NCI-H460 (cell line): ENCODE data around the gene DAPK1. TPM values are rescaled to one million over a fixed set of nuclear protein-coding genes. Genes with fewer than 3 reads are reported as not detected.
A peak's percentile ranks its signal among the peaks of the same experiment; 100 is the strongest.

Source experiments
- DNase-seq: peaks from one replicate; pipeline ENCODE4 v3.0.0-alpha.2; 2016; ENCODE audit warnings: low read depth; ENCODE audit errors: extremely low read depth
- total RNA-seq: library from RNA; depleted of rRNA; stranded (reverse); fragments of >200 nt; shearing (Covaris generic); gene quantifications from 2 replicates; pipeline ENCODE4 v1.2.3, GENCODE V29; 2014

Gene DAPK1
- total RNA-seq, 1 experiment from 2014 or later, result 0.25 TPM

DNA sequence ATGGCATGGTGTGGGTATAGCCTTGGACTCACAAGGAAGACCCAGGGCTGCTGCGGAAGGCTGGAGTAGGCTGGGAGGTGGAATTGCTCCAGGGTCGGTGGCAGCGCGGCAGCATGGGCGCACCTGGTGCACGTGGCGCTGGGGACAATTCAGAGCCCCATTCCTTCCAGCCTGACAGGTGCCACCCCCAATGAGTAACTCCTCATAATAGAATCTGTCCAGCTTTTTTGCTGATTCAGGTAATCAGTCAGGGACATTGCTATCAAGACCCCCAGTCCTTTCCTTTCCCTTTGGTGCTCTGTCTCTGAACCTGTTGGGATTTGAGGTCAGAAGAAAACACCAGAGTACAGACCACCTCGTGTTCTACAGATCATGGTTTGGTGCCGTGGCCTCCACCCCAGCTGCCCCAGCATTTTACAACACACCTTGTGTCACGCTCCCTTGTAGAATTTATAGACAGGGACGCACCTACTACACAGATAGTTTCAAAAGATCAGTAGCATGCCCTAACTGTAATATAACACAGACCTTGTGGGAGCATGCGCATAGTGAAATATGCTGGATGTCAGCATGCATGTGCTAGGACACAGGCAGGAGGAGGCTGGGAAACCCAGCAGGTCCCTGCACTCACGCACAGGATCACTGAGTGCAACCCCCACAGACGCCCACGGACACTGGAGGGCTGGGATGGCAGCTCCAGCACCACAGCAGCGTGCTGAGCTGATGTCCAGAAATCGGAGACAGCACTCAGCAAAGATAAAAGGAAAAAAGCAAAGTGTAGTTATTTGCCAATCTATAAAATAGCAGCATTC lies 180.3 kb downstream of the DAPK1 start:
- DNase-seq, result no peak

DNA sequence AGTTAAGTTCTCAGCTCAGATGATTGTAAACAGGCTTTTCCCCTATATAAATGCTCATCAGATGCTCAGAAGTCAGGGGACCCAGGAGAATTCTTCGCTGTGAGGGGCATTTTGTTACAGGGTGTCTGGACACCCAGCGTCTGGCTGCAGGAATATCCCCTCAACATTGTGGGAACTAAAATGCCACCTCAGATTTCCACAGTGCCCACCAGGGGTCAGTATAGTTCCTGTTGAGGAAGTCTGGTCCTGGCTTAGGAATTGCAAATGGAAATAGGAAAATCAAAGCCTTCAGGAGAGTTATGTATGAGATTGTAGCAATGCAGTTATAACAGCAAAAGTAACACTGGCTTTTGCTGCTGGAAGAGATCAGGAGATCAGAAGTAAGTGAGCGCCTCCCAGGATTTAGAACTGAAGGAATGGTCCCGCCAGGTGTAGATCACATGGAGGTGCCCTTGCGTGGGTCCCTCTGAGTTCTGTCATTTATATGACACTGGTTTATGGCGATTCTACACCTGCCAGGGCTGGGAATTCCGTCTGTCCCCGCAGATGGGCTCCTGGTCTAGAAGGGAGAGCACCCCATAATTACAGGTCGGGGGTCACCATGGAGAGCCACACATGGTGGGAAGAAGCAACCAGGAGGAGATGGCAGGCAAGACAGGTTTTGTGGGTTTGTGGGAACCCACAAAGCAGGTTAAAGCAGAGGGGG lies 181.1 kb downstream of the DAPK1 start:
- peak; percentile 79 for DNase-seq

DNA sequence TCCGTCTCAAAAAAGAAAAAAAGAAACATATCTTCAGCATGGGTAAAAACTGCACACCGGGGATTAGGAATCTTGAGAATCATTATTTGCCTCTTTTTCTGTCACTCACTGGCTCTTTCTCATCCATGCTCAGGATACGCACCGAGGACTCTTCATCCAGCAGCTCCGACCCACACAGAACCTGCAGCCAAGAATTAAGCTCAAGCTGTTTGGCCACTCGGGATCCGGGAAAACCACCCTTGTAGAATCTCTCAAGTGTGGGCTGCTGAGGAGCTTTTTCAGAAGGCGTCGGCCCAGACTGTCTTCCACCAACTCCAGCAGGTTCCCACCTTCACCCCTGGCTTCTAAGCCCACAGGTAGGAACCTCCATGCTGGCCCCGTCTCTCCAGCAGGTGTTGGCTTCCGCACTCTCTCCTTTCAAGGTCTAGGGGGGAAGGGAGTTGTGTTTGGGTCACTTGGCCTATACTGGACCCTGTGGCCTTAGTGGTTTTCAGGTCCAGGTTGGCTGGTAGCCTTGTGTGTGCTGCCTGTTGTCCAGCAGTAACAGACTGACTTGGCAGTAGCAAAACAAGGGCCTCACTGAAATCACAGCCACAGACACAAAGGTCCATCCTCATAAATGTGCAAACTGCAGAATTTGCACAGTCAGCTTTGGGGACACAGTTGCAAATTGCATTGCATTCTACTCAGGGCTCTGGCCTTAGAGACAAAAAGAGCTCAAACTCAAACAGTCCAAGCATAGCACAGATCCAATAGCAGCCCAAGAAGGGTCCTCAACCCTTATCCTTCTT lies 183.8 kb downstream of the DAPK1 start:
- no peak for DNase-seq

- DNase-seq, result no peak
Measured at GRCh38 chr9:87682085-87682484, 184.4 kb downstream of the DAPK1 start.

DNA sequence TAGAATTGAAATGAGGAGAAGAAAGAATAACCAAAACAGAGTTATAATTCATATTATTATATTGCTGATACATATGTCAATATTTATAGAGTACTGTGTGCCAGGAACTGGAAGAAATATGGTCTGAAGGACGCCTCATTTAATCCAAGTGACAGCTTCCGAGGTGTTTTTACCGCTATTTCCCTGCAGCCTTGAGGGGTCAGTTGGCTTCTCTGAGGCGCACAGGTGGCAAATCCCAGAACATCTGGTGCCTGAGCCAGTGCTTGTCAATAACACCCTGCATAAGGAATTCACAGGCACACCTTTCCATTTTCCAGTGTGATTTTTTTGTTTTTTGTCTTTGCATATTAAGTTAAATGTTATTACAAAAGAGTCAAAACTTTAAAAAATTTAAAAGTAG lies 185.0 kb downstream of the DAPK1 start:
- DNase-seq, result no peak

- no peak for DNase-seq
Measured at GRCh38 chr9:87683751-87684626, 186.3 kb downstream of the DAPK1 start.

DNA sequence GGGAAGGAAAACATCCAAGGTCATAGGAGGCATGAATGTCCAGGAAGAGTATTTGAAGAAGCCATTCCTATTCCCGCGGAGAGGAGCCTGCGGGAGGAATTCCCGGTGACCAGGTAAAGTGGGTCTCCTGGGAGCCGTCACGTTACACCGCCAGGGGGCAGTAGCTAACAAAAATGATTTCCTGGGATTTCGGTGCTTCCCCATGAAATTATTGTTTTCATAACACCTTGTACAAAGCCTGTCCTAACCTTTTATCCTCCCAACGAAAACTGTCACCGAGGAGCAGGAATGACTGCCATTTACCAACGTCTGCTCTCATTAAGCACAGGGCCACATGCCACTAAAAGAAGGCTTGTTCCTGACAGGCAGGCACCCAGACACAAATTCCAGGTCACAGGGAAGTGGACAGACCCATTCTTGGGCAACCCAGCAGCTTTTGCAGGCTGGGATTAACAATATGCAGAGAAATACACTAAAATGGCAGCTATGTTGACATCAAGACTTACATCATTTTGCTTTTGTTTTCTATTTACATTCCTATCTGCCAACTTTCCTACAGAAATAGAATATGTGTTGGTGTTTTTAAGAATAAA lies 187.1 kb downstream of the DAPK1 start:
- DNase-seq, result peak; percentile 54

DNA sequence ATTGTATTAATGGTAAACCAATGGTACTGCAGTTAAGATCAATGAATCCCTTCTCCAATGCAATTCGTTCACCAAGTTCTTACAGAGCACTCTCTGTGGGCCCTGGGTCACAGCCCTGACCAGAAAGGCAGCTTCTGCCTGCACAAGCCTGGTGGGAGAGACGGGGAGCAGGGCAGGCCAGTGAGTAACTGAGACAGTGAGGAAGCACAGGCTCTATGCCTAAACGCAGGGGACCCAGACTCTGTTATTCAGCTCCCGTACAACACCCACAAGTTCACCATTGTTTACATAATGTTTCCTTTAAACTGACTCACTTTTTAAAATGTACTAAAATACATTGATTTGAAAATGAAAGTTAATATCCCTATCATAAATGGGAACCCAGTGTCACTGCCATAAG lies 187.8 kb downstream of the DAPK1 start:
- DNase-seq, result no peak

- no peak for DNase-seq
Measured at GRCh38 chr9:87685871-87686519, 188.3 kb downstream of the DAPK1 start.

GRCh38 chr9:87686520-87687090 lies 188.9 kb downstream of the DAPK1 start:
- DNase-seq, result no peak

GRCh38 chr9:87687207-87687606 lies 189.5 kb downstream of the DAPK1 start:
- DNase-seq, result peak; percentile 25

- DNase-seq, result no peak
Measured at GRCh38 chr9:87694236-87694755, 196.6 kb downstream of the DAPK1 start.

GRCh38 chr9:87695523-87695922 lies 197.9 kb downstream of the DAPK1 start:
- DNase-seq, result no peak

GRCh38 chr9:87696641-87697040 lies 199.0 kb downstream of the DAPK1 start:
- no peak for DNase-seq

DNA sequence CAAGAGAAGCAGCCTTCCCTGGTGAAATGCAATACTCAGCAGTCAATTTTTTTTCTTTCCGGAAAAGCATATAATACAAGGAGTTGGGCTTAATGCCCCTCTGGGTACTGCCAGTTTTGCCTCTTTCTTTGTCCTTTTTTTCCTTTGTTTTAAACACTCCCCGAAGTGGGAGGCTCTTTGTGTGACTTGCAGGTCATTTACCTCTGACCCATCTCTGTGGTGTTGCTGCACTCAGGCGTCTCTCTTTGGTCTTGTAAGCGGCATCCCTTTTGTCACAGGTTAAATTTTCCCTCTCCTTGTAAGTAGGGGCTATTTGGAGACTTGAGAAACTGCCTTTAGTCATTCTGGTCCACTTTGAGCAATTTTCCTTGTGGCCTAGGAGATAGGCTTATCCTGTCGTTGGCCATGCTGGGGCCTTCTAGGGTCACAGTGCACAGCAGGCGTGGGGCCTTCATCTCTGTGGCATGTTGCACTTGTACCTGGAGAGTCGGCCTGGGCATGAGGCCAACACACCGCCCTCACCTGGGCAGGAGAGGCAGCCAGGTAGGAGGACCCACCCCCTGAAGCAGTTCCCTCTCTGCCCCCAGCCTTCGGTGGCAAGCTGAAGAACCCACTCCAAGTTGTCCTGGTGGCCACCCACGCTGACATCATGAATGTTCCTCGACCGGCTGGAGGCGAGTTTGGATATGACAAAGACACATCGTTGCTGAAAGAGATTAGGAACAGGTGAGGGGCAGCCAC lies 200.6 kb downstream of the DAPK1 start:
- DNase-seq, result no peak

DNA sequence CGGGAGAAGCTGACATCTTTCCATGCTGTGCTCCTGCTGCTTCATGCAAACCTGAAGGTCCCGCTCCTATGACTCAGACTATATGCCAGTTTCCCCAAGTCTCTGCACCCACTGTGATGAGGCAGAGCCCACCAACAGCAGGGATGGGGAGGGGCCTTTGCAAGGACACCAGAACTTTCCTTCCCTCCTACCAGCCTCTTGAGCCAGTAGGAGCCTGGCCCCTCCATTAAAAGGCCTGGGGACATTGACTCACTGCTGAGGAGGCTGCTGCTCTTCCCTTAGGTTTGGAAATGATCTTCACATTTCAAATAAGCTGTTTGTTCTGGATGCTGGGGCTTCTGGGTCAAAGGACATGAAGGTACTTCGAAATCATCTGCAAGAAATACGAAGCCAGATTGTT lies 202.2 kb downstream of the DAPK1 start:
- no peak for DNase-seq

DNA sequence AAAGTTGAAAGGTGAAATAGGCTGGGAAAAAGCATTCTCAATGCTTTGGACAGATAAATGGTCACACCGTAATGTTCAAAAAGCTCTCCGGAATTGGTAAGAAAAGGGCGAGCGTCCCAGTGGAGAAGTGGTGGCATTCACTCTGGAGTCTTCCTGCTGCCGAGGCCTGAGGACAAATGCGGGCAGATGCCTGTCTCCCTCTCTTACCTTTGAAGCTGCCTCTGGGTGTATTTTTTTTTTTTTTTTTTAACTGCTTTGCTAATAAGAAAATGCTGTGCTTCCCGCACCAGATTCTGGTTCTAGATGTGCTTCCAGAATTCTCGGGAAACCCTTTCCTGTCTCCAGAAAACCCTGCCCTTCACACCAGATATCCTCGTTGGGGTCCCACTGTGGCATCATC lies 203.8 kb downstream of the DAPK1 start:
- DNase-seq, result no peak

DNA sequence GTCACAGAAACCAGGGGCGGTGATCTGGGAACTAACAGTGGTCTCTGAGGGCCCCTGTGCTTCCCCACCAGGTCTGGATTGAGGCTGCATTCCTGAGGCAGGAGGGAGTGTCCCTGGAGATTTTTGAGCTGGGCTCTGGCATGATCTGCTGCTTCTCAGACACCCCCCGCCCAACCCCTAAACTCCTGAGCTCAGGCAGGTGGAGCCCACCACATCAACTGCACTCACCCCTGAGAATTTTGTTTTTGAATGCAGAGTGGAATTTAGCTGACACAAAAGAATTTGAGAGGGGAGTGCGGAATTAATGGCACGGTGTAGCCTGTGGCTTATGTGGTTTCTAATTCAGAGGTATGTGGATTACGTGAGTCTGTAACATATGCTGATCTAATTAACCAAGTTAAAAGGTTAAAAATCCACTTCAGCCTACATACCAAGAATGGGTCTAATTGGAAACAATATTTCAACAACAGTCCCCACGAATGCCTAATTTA lies 204.3 kb downstream of the DAPK1 start:
- DNase-seq, result no peak
